GM12878 (cell line): Measurements from ENCODE around the gene PHACTR1. TPM values are rescaled to one million over a fixed set of nuclear protein-coding genes. Genes with fewer than 3 reads are reported as not detected.

Experiments
- ATAC-seq: fragments of 200-7000 bp; cut with Tn5 transposase; 3 replicates; pipeline ENCODE4 v1.9.1; 2020; ENCODE audit warnings: mild to moderate bottlenecking, moderate library complexity
- BruUV-seq: library from RNA; stranded (reverse); fragments of 400-500 nt; replicated peaks from 2 replicates; lab custom pipeline; 2021; lab: Mats Ljungman, UMichigan
- CTCF ChIA-PET: fragments of 300-600 bp; sonication (Branson Sonifier 250); formaldehyde crosslinking; extraction: SDS; loops from one replicate; lab custom pipeline; 2021; ENCODE audit warnings: inconsistent platforms; lab: Yijun Ruan, JAX
- POLR2A ChIA-PET: fragments of 350-600 bp; formaldehyde crosslinking; extraction: SDS; loops from one replicate; lab custom pipeline; 2021; ENCODE audit warnings: inconsistent platforms; lab: Charles Lee
- RAD21 ChIA-PET: fragments of 300-600 bp; sonication (Branson Sonifier 250); formaldehyde crosslinking; loops from one replicate; lab custom pipeline; 2023; ENCODE audit warnings: antibody characterized with exemption; ENCODE audit not compliant: unreplicated experiment; lab: Charles Lee
- SMC1A ChIA-PET: fragments of 300-600 bp; sonication (Branson Sonifier 250); formaldehyde crosslinking; loops from one replicate; lab custom pipeline; 2023; ENCODE audit not compliant: unreplicated experiment, uncharacterized antibody; lab: Charles Lee
- DNase-seq: peaks from one replicate; pipeline ENCODE4 v3.0.0-alpha.2; 2011; ENCODE audit warnings: low read depth, low spot score
- FAIRE-seq: peaks from 3 replicates; lab custom pipeline; 2011; peaks lifted over from hg19 to GRCh38; lab: Jason Lieb, UNC
- H2AFZ ChIP-seq: 2 replicates; pipeline ENCODE4 v1.6.0; 2011; ENCODE audit warnings: low read depth, low read length, control low read depth; ENCODE audit not compliant: control insufficient read depth
- H3K27ac ChIP-seq: 2 replicates; pipeline ENCODE4 v1.5.1; 2011; ENCODE audit warnings: control low read depth; ENCODE audit not compliant: control insufficient read depth, insufficient read depth
- H3K27me3 ChIP-seq, 2 experiments: replicated peaks in 1 of 2; 2 replicates each; pipeline versions ENCODE4 v1.6.0 to v1.6.1; 2011; ENCODE audit warnings: low read length in 1 of 2; ENCODE audit not compliant: control insufficient read depth in 2 of 2, insufficient read depth in 2 of 2
- H3K36me3 ChIP-seq, 2 experiments: 2 replicates each; pipeline ENCODE4 v1.5.1; 2011; ENCODE audit warnings: low read length in 1 of 2; ENCODE audit not compliant: control insufficient read depth in 2 of 2, insufficient read depth in 2 of 2
- H3K4me1 ChIP-seq: 2 replicates; pipeline ENCODE4 v1.6.1; 2011; ENCODE audit warnings: mild to moderate bottlenecking, low read length, moderate library complexity, mixed read lengths; ENCODE audit not compliant: control insufficient read depth, insufficient read depth
- H3K4me2 ChIP-seq: 2 replicates; pipeline ENCODE4 v1.6.0; 2011; ENCODE audit warnings: control low read depth; ENCODE audit not compliant: control insufficient read depth, insufficient read depth
- H3K4me3 ChIP-seq: fragments of 200-600 bp; sonication (generic); 2 replicates; pipeline ENCODE4 v1.5.1; 2016
- H3K79me2 ChIP-seq: 2 replicates; pipeline ENCODE4 v1.6.0; 2011; ENCODE audit warnings: low read length; ENCODE audit not compliant: control insufficient read depth, insufficient read depth
- H3K9ac ChIP-seq: 2 replicates; pipeline ENCODE4 v1.8.0; 2011; ENCODE audit warnings: low read length, control low read depth, mixed read lengths; ENCODE audit not compliant: control insufficient read depth, insufficient read depth
- H3K9me3 ChIP-seq: replicated peaks from 3 replicates; pipeline ENCODE4 v1.5.1; 2011; ENCODE audit warnings: mild to moderate bottlenecking, low read length; ENCODE audit not compliant: control insufficient read depth, insufficient read depth
- H4K20me1 ChIP-seq: 2 replicates; pipeline ENCODE4 v1.6.0; 2011; ENCODE audit not compliant: control insufficient read depth, insufficient read depth
- BMI1 ChIP-seq: fragments of 450-650 bp; IDR thresholded peaks from 2 replicates; pipeline ENCODE4 v1.6.1; 2016; ENCODE audit warnings: mild to moderate bottlenecking, moderate library complexity, borderline replicate concordance
- EGR1 ChIP-seq, 2 experiments: IDR thresholded peaks; 1 replicate in 1 of 2; 2 replicates in 1 of 2; pipeline ENCODE4 v1.6.1; 2011 to 2012; ENCODE audit warnings: low read depth in 2 of 2, low read length in 2 of 2, borderline replicate concordance in 1 of 2, mild to moderate bottlenecking in 1 of 2, moderate library complexity in 1 of 2
- EP300 ChIP-seq, 2 experiments: fragments of 150-350 bp in 1 of 2; IDR thresholded peaks; 2 replicates each; pipeline ENCODE4 v1.6.1; 2011 to 2012; ENCODE audit warnings: low read depth in 2 of 2, low read length in 2 of 2, borderline replicate concordance in 1 of 2, improper control_type of control experiment in 1 of 2, inconsistent platforms in 1 of 2; ENCODE audit not compliant: control insufficient read depth in 1 of 2
- FOS ChIP-seq: IDR thresholded peaks from 3 replicates; pipeline ENCODE4 v1.6.1; 2011; ENCODE audit warnings: borderline replicate concordance; ENCODE audit not compliant: insufficient read length; ENCODE audit errors: extremely low read depth
- GATAD2B ChIP-seq: fragments of 450-650 bp; conservative IDR thresholded peaks from 2 replicates; pipeline ENCODE4 v1.6.1; 2017; ENCODE audit warnings: low read depth, mild to moderate bottlenecking, moderate library complexity
- KLF5 ChIP-seq: fragments of 450-650 bp; IDR thresholded peaks from 2 replicates; pipeline ENCODE4 v1.6.1; 2014; ENCODE audit warnings: mild to moderate bottlenecking; ENCODE audit not compliant: partially characterized antibody
- MLLT1 ChIP-seq: fragments of 450-650 bp; IDR thresholded peaks from 2 replicates; pipeline ENCODE4 v1.6.1; 2016; ENCODE audit warnings: mild to moderate bottlenecking
- PKNOX1 ChIP-seq: fragments of 450-650 bp; IDR thresholded peaks from 2 replicates; pipeline ENCODE4 v1.6.1; 2016; ENCODE audit warnings: mild to moderate bottlenecking
- PRDM15 ChIP-seq: fragments of 450-650 bp; formaldehyde crosslinking; IDR thresholded peaks from 2 replicates; pipeline ENCODE4 v1.4.0; 2020; ENCODE audit warnings: mild to moderate bottlenecking, moderate library complexity
- RAD51 ChIP-seq: fragments of 450-650 bp; IDR thresholded peaks from 2 replicates; pipeline ENCODE4 v1.6.1; 2016; ENCODE audit warnings: moderate library complexity, mild to moderate bottlenecking, inconsistent platforms
- RCOR1 ChIP-seq: conservative IDR thresholded peaks from 2 replicates; pipeline ENCODE4 v1.6.1; 2012; ENCODE audit warnings: low read depth, low read length, improper control_type of control experiment
- RUNX3 ChIP-seq: IDR thresholded peaks from 2 replicates; pipeline ENCODE4 v1.6.1; 2012; ENCODE audit warnings: low read length, inconsistent platforms
- WGBS: methylation state at CpG from one replicate; pipeline ENCODE4 v1.1.6; 2016; ENCODE audit warnings: low lambda C conversion rate; ENCODE audit not compliant: insufficient replicate concordance, insufficient coverage; ENCODE audit errors: missing lambda C conversion rate; 5-methylcytosine and 5-hydroxymethylcytosine counted together
- in situ Hi-C: fragments of 300-500 bp; cut with MboI; formaldehyde crosslinking; loops from 9 replicates; pipeline ENCODE4 v1.14.3; 2018; ENCODE audit warnings: mixed read lengths
- intact Hi-C: fragments of 100-400 bp; cut with micrococcal nuclease; formaldehyde crosslinking; loops from one replicate; pipeline ENCODE4 v1.14.2; 2022; ENCODE audit not compliant: unreplicated experiment
- polyA plus RNA-seq, 11 experiments: library from polyadenylated mRNA; depleted of rRNA in 4 of 11; unstranded in 6 of 11; stranded (reverse) in 5 of 11; fragments of >200 nt; fragmentation: Nextera tagmentation in 4 of 11; fragmentation: Illumina TruSeq in 1 of 11; extraction: Ambion mirVana in 4 of 11; extraction: Trizol in 1 of 11; gene quantifications; 1 replicate in 1 of 11; 2 replicates in 10 of 11; pipeline versions ENCODE4 v1.2.1 to v1.2.3, GENCODE V29; 2011 to 2016; ENCODE audit warnings: inconsistent platforms in 2 of 11, missing spikeins in 2 of 11, low read depth in 1 of 11
- total RNA-seq, 4 experiments: library from RNA; depleted of rRNA in 3 of 4; stranded (reverse); fragments of >200 nt in 3 of 4; fragmentation: Illumina TruSeq in 1 of 4; extraction: Trizol in 1 of 4; gene quantifications; 2 replicates each; pipeline versions ENCODE4 v1.2.1 to v1.2.3, GENCODE V29; 2013 to 2021

Gene PHACTR1
- total and polyA plus RNA-seq, 10 of the 15 experiments (the other 5 are each of a cell fraction or from before 2014, with no cell fraction given) = 34.2 to 94.6 (median 62.3) TPM

GRCh38 chr6:13066820-13067219 lies 350.3 kb downstream of the PHACTR1 start:
- no peaks in the 10 kb centered on the region for H3K4me1 ChIP-seq
- DNase-seq = no peak
- H3K4me2 ChIP-seq = no peak overlapping the region
- no peak overlapping the region for H3K4me3 ChIP-seq
- H2AFZ ChIP-seq = no peak overlapping the region
- TF ChIP-seq GATAD2B = no peak
- no peak for TF ChIP-seq PRDM15 (CRISPR knock-in tag)
- TF ChIP-seq BMI1 = no peak
- TF ChIP-seq EP300 (IDR thresholded peaks at IDR 0.05; ENCODE audit: borderline replicate concordance in 1 of 2, control insufficient read depth in 1 of 2, low read depth in 2 of 2, low read length in 2 of 2) = no peak
- no peak for TF ChIP-seq PKNOX1
- no peak for TF ChIP-seq RUNX3
- TF ChIP-seq RAD51 = no peak
- TF ChIP-seq MLLT1 = no peak
- TF ChIP-seq EGR1 (IDR thresholded peaks at IDR 0.05; ENCODE audit: borderline replicate concordance in 1 of 2, low read depth in 2 of 2, low read length in 2 of 2) = no peak
- TF ChIP-seq FOS = no peak
- TF ChIP-seq RCOR1 = no peak
- no peak for TF ChIP-seq KLF5
- ChIA-PET POLR2A (no interaction called here), RAD21 (no interaction called here), SMC1A (no interaction called here), CTCF (interaction anchor here (0.5 kb wide), 1 partner anchor 37 kb away, joined by 3 read pairs; no protein-coding TSS in a partner anchor)
- no peak overlapping the region for H3K9ac ChIP-seq
- intact Hi-C loops = no loop called here
- H4K20me1 ChIP-seq = no peaks in the 10 kb centered on the region
- no peak for ATAC-seq
- BruUV-seq = no TSS peak
- WGBS = 88% methylated on average over 1 of the region's 1 CpG
- H3K79me2 ChIP-seq = no peaks in the 10 kb centered on the region
- no peaks in the 10 kb centered on the region for H3K9me3 ChIP-seq
- H3K36me3 ChIP-seq = no peaks in the 10 kb centered on the region
- H3K27me3 ChIP-seq = no peaks in the 10 kb centered on the region; a peak in 1 of 4 replicates
- in situ Hi-C loops = no loop called here
- FAIRE-seq = no peak
- H3K27ac ChIP-seq = no peak overlapping the region
